HepG2 (cell line): ENCODE results near the gene DCAKD. TPM values are rescaled to one million over a fixed set of nuclear protein-coding genes. Genes with fewer than 3 reads are reported as not detected.

Experiments used
- ESRRA ChIP-seq: sonication (generic); formaldehyde crosslinking; IDR thresholded peaks from 2 replicates; pipeline ENCODE4 v1.5.1; 2020; ENCODE audit warnings: mild to moderate bottlenecking, low read depth, missing genetic modification reagents
- FOXA1 ChIP-seq, 2 experiments: fragments of 450-650 bp in 1 of 2; sonication (generic) in 1 of 2; formaldehyde crosslinking in 1 of 2; IDR thresholded peaks; 2 replicates each; pipeline versions ENCODE4 v1.4.0 to v1.6.1; 2016 to 2020; ENCODE audit warnings: missing genetic modification reagents in 1 of 2
- GFI1 ChIP-seq: sonication (generic); formaldehyde crosslinking; IDR thresholded peaks from 2 replicates; pipeline ENCODE4 v1.5.0; 2020; ENCODE audit warnings: missing genetic modification reagents, mild to moderate bottlenecking, borderline replicate concordance
- HOXA5 ChIP-seq: sonication (generic); formaldehyde crosslinking; IDR thresholded peaks from 2 replicates; pipeline ENCODE4 v1.4.0; 2020; ENCODE audit warnings: missing genetic modification reagents
- MZF1 ChIP-seq: sonication (generic); formaldehyde crosslinking; IDR thresholded peaks from 2 replicates; pipeline ENCODE4 v1.8.1; 2023; ENCODE audit warnings: mild to moderate bottlenecking, missing genetic modification reagents, borderline replicate concordance
- POGZ ChIP-seq: sonication (generic); formaldehyde crosslinking; IDR thresholded peaks from 2 replicates; pipeline ENCODE4 v1.4.0; 2020; ENCODE audit warnings: mild to moderate bottlenecking, missing genetic modification reagents
- SAP130 ChIP-seq: IDR thresholded peaks from 2 replicates; pipeline ENCODE4 v1.6.1; 2016; ENCODE audit warnings: low read depth
- TBP ChIP-seq: sonication (generic); formaldehyde crosslinking; IDR thresholded peaks from 2 replicates; pipeline ENCODE4 v1.5.0; 2020; ENCODE audit warnings: missing genetic modification reagents
- U2AF1 ChIP-seq: fragments of 200-400 bp; formaldehyde crosslinking; optimal IDR thresholded peaks from 2 replicates; pipeline ENCODE3; 2017; ENCODE audit warnings: mild to moderate bottlenecking, low read depth, low read length
- XRCC5 ChIP-seq: fragments of 200-400 bp; formaldehyde crosslinking; optimal IDR thresholded peaks from 2 replicates; pipeline ENCODE3; 2017; ENCODE audit warnings: mild to moderate bottlenecking, low read length
- polyA plus RNA-seq, 8 experiments: library from polyadenylated mRNA; depleted of rRNA in 3 of 8; stranded (reverse) in 7 of 8; unstranded in 1 of 8; fragments of >200 nt; fragmentation: Illumina TruSeq in 4 of 8; extraction: Trizol in 4 of 8; gene quantifications; 2 replicates each; pipeline versions ENCODE4 v1.2.1 to v1.2.3, GENCODE V29; 2011 to 2016; ENCODE audit warnings: low read depth in 4 of 8, missing spikeins in 1 of 8, mixed read lengths in 1 of 8; ENCODE audit not compliant: insufficient read depth in 1 of 8
- total RNA-seq, 5 experiments: library from RNA; depleted of rRNA; stranded (reverse); fragments of >200 nt; fragmentation: Illumina TruSeq; extraction: Trizol; gene quantifications; 2 replicates each; pipeline ENCODE4 v1.2.3, GENCODE V29; 2016; ENCODE audit warnings: low read depth in 1 of 5
- TF ChIP-seq, protein P1 (sequence below): sonication (generic); formaldehyde crosslinking; IDR thresholded peaks from 2 replicates; pipeline ENCODE4 v1.5.1; 2020; ENCODE audit warnings: mild to moderate bottlenecking, missing genetic modification reagents, moderate library complexity
- TF ChIP-seq, protein P2 (sequence below), 2 experiments: fragments of 450-650 bp in 1 of 2; sonication (generic) in 1 of 2; formaldehyde crosslinking in 1 of 2; IDR thresholded peaks; 2 replicates each; pipeline versions ENCODE4 v1.6.1 to v1.8.0; 2016 to 2022; ENCODE audit warnings: antibody characterized with exemption in 1 of 2, mild to moderate bottlenecking in 1 of 2, missing genetic modification reagents in 1 of 2

The DCAKD gene
- total and polyA plus RNA-seq, 2 of the 13 experiments (the other 11 are each of a cell fraction or from before 2014, with no cell fraction given) = 25.9 to 29.2 TPM

DNA sequence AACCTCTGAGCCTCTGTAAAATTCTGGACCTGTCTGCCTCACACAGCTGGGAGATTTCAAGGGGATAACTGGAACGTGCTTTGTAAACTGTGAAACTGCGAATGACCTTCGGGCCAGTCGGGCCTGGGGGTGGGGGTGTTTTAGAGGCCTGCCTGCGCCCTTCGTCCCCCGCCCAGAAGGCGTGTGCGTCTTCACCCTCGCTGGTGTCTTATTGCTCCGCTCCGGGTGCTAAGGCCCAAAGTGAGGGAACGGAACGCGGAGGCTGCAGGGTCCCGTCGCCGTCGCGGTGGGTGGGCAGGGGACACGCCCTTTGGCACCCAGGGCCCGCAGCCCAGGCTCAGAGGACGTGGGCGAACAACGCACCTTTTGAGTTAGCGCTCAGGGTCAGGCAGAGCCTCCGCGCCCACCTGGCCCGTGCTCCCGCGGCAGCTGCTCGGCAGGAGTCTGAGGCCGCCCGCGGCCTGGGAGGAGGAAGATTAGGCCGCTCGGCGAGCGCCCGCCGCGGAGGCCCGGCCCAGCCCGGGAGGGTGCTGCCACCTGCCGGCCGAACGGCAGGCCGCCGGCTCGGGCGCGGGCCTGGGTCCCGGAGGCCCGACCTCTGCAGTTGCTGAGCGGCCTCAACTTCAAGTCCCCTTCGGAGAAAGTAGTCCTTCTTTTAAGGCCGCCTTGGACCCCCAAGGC is 29.7 kb downstream of the DCAKD start (continued):
- TF ChIP-seq, protein P1, sequence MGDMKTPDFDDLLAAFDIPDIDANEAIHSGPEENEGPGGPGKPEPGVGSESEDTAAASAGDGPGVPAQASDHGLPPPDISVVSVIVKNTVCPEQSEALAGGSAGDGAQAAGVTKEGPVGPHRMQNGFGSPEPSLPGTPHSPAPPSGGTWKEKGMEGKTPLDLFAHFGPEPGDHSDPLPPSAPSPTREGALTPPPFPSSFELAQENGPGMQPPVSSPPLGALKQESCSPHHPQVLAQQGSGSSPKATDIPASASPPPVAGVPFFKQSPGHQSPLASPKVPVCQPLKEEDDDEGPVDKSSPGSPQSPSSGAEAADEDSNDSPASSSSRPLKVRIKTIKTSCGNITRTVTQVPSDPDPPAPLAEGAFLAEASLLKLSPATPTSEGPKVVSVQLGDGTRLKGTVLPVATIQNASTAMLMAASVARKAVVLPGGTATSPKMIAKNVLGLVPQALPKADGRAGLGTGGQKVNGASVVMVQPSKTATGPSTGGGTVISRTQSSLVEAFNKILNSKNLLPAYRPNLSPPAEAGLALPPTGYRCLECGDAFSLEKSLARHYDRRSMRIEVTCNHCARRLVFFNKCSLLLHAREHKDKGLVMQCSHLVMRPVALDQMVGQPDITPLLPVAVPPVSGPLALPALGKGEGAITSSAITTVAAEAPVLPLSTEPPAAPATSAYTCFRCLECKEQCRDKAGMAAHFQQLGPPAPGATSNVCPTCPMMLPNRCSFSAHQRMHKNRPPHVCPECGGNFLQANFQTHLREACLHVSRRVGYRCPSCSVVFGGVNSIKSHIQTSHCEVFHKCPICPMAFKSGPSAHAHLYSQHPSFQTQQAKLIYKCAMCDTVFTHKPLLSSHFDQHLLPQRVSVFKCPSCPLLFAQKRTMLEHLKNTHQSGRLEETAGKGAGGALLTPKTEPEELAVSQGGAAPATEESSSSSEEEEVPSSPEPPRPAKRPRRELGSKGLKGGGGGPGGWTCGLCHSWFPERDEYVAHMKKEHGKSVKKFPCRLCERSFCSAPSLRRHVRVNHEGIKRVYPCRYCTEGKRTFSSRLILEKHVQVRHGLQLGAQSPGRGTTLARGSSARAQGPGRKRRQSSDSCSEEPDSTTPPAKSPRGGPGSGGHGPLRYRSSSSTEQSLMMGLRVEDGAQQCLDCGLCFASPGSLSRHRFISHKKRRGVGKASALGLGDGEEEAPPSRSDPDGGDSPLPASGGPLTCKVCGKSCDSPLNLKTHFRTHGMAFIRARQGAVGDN (CRISPR knock-in tag) = peak; percentile 98
- 0 out of 2 replicates have a peak, but pooled peaks have one; percentile 44 for TF ChIP-seq MZF1 (CRISPR knock-in tag)
- TF ChIP-seq SAP130 (CRISPR knock-in tag) = peak; percentile 56
- no peak for TF ChIP-seq POGZ
- 0 out of 2 replicates have a peak, but pooled peaks have one; percentile 45 for TF ChIP-seq ESRRA (CRISPR knock-in tag)
- TF ChIP-seq U2AF1 = no peak
- peak; percentile 26; the same call in 1 of the 2 replicates for TF ChIP-seq GFI1 (CRISPR knock-in tag)
- no peak for TF ChIP-seq FOXA1 (IDR thresholded peaks at IDR 0.05)
- peak; percentile 40 for TF ChIP-seq FOXA1 (CRISPR knock-in tag; IDR thresholded peaks at IDR 0.05)
- no peak; the same call in 1 of the 2 replicates for TF ChIP-seq HOXA5 (CRISPR knock-in tag)
- TF ChIP-seq TBP (CRISPR knock-in tag) = no peak
- TF ChIP-seq, protein P2, sequence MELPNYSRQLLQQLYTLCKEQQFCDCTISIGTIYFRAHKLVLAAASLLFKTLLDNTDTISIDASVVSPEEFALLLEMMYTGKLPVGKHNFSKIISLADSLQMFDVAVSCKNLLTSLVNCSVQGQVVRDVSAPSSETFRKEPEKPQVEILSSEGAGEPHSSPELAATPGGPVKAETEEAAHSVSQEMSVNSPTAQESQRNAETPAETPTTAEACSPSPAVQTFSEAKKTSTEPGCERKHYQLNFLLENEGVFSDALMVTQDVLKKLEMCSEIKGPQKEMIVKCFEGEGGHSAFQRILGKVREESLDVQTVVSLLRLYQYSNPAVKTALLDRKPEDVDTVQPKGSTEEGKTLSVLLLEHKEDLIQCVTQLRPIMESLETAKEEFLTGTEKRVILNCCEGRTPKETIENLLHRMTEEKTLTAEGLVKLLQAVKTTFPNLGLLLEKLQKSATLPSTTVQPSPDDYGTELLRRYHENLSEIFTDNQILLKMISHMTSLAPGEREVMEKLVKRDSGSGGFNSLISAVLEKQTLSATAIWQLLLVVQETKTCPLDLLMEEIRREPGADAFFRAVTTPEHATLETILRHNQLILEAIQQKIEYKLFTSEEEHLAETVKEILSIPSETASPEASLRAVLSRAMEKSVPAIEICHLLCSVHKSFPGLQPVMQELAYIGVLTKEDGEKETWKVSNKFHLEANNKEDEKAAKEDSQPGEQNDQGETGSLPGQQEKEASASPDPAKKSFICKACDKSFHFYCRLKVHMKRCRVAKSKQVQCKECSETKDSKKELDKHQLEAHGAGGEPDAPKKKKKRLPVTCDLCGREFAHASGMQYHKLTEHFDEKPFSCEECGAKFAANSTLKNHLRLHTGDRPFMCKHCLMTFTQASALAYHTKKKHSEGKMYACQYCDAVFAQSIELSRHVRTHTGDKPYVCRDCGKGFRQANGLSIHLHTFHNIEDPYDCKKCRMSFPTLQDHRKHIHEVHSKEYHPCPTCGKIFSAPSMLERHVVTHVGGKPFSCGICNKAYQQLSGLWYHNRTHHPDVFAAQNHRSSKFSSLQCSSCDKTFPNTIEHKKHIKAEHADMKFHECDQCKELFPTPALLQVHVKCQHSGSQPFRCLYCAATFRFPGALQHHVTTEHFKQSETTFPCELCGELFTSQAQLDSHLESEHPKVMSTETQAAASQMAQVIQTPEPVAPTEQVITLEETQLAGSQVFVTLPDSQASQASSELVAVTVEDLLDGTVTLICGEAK (IDR thresholded peaks at IDR 0.05) = no peak
- TF ChIP-seq, protein P2 (CRISPR knock-in tag; IDR thresholded peaks at IDR 0.05) = no peak; the same call in none of the 2 replicates
- peak; percentile 82 for TF ChIP-seq XRCC5
